Natural killer cell (primary cell): ENCODE data around the gene AOAH. TPM values are rescaled to one million over a fixed set of nuclear protein-coding genes. Genes with fewer than 3 reads are reported as not detected.

Source experiments
- ATAC-seq, 3 donors: fragments of 150-1000 bp in 2 of 3; fragments of 200-7000 bp in 1 of 3; cut with Tn5 transposase; 1 replicate in 1 of 3; 2 replicates in 2 of 3; pipeline ENCODE4 v1.10.0; 2021; ENCODE audit warnings: mild to moderate bottlenecking in 2 of 3, moderate library complexity in 2 of 3
- DNase-seq, 2 donors: peaks; one replicate each; pipeline versions ENCODE4 v3.0.0 to v3.0.0-alpha.2; 2013 to 2021; ENCODE audit warnings: mixed read lengths in 1 of 2
- H3K27ac ChIP-seq: one replicate; pipeline ENCODE4 v1.5.1; 2013; ENCODE audit warnings: mild to moderate bottlenecking, low read length
- H3K27me3 ChIP-seq: one replicate; pipeline ENCODE4 v1.6.1; 2013; ENCODE audit warnings: low read length; ENCODE audit not compliant: control insufficient read depth, insufficient read depth
- H3K36me3 ChIP-seq: one replicate; pipeline ENCODE4 v1.6.1; 2013; ENCODE audit warnings: low read length; ENCODE audit not compliant: control insufficient read depth, insufficient read depth
- H3K4me1 ChIP-seq: one replicate; pipeline ENCODE4 v1.6.1; 2013; ENCODE audit warnings: low read length; ENCODE audit not compliant: control insufficient read depth, insufficient read depth
- H3K4me3 ChIP-seq: one replicate; pipeline ENCODE4 v1.5.1; 2013; ENCODE audit warnings: low read length
- H3K9me3 ChIP-seq: one replicate; pipeline ENCODE4 v1.6.1; 2013; ENCODE audit warnings: low read length; ENCODE audit not compliant: control insufficient read depth, insufficient read depth
- H3K27ac Mint-ChIP-seq, 2 donors: one replicate each; pipeline ENCODE4 v1.8.0; 2022; ENCODE audit warnings: mild to moderate bottlenecking in 2 of 2, mixed read lengths in 2 of 2, moderate library complexity in 1 of 2
- H3K27me3 Mint-ChIP-seq, 2 donors: one replicate each; pipeline ENCODE4 v1.8.0; 2022; ENCODE audit warnings: low read depth in 2 of 2, mixed read lengths in 2 of 2
- H3K36me3 Mint-ChIP-seq: one replicate; pipeline ENCODE4 v1.8.0; 2022; ENCODE audit warnings: mixed read lengths
- H3K4me1 Mint-ChIP-seq, 2 donors: one replicate each; pipeline ENCODE4 v1.8.0; 2022; ENCODE audit warnings: mixed read lengths in 2 of 2
- H3K4me3 Mint-ChIP-seq: one replicate; pipeline ENCODE4 v1.8.0; 2022; ENCODE audit warnings: mild to moderate bottlenecking, moderate library complexity, mixed read lengths
- H3K9me3 Mint-ChIP-seq, 2 donors: one replicate each; pipeline ENCODE4 v1.8.0; 2022; ENCODE audit warnings: mixed read lengths in 2 of 2
- CTCF ChIP-seq: fragments of 200-600 bp; IDR thresholded peaks from one replicate; pipeline ENCODE4 v1.8.0; 2022; ENCODE audit warnings: antibody characterized with exemption
- WGBS: methylation state at CpG from one replicate; pipeline ENCODE4 v1.1.7; 2013; ENCODE audit warnings: missing lambda C conversion rate; ENCODE audit not compliant: insufficient coverage; 5-methylcytosine and 5-hydroxymethylcytosine counted together
- intact Hi-C: fragments of 100-400 bp; cut with micrococcal nuclease; formaldehyde crosslinking; loops from one replicate; pipeline ENCODE4 v1.14.2; 2022
- total RNA-seq, 4 donors: library from RNA; stranded (reverse); fragments of 120-200 nt in 1 of 4; gene quantifications; one replicate each; pipeline versions ENCODE4 v1.2.3 to v1.2.4, GENCODE V29; 2013 to 2022

AOAH gene
- total RNA-seq, 3 donors from 2014 or later (not counting 1 experiment from before 2014, with no cell fraction given), result 263 to 403 (median 312) TPM

GRCh38 chr7:36648441-36648840 is 75.9 kb downstream of the AOAH start:
- Histone ChIP-seq H3K4me3 (no peak overlapping the region), H3K9me3 (no peaks in the 10 kb centered on the region), H3K36me3 (peaks cover 65% of the 10 kb centered on the region), H3K27ac (no peak overlapping the region), H3K27me3 (no peaks in the 10 kb centered on the region), H3K4me1 (peaks cover 7% of the 10 kb centered on the region)
- no peak for TF ChIP-seq CTCF
- Mint-ChIP-seq H3K4me1 (peaks cover 76 to 82% of the 10 kb centered on the region in 2 donors), H3K4me3 (no peak overlapping the region), H3K36me3 (peaks cover 46% of the 10 kb centered on the region), H3K27me3 (no peaks in the 10 kb centered on the region), H3K27ac (peak overlapping the region; percentile 96 to 99), H3K9me3 (no peaks in the 10 kb centered on the region)
- DNase-seq, result no peak
- ATAC-seq, result no peak
- intact Hi-C loops, result no loop called here

- Mint-ChIP-seq H3K4me1 (peaks cover 78 to 81% of the 10 kb centered on the region in 2 donors), H3K27ac (peak overlapping the region; percentile 96 to 99), H3K9me3 (no peaks in the 10 kb centered on the region), H3K36me3 (peaks cover 25% of the 10 kb centered on the region), H3K4me3 (peak overlapping the region; percentile 31), H3K27me3 (no peaks in the 10 kb centered on the region)
- WGBS, result 91% methylated on average over 3 of the region's 4 CpGs
- ATAC-seq, result peak in 2 of 3 donors; percentile 20 to 24
- Histone ChIP-seq H3K4me1 (peaks cover 27% of the 10 kb centered on the region), H3K4me3 (no peak overlapping the region), H3K27ac (no peak overlapping the region), H3K27me3 (no peaks in the 10 kb centered on the region), H3K9me3 (no peaks in the 10 kb centered on the region), H3K36me3 (peaks cover 30% of the 10 kb centered on the region)
- DNase-seq, result no peak
- intact Hi-C loops, result no loop called here
- no peak for TF ChIP-seq CTCF
Measured at GRCh38 chr7:36644625-36645422, 79.5 kb downstream of the AOAH start.

- no peak for TF ChIP-seq CTCF
- Histone ChIP-seq H3K9me3 (no peaks in the 10 kb centered on the region), H3K36me3 (peaks cover 27% of the 10 kb centered on the region), H3K4me3 (no peak overlapping the region), H3K27me3 (no peaks in the 10 kb centered on the region), H3K27ac (peak overlapping the region; percentile 14), H3K4me1 (peaks cover 50% of the 10 kb centered on the region)
- intact Hi-C loops, result no loop called here
- H3K4me1 Mint-ChIP-seq, result peaks cover 96 to 99% of the 10 kb centered on the region in 2 donors
- 62% methylated on average over 3 of the region's 4 CpGs for WGBS
- H3K4me3 Mint-ChIP-seq, result peak overlapping the region; percentile 14
- peak overlapping the region; percentile 96 to 99 for H3K27ac Mint-ChIP-seq
- ATAC-seq (peak in 2 of 3 donors; percentile 31 to 51), DNase-seq (no peak)
- no peaks in the 10 kb centered on the region for H3K27me3 Mint-ChIP-seq
- H3K9me3 Mint-ChIP-seq, result no peaks in the 10 kb centered on the region
- peaks cover 27% of the 10 kb centered on the region for H3K36me3 Mint-ChIP-seq
Measured at GRCh38 chr7:36642414-36642813, 81.9 kb downstream of the AOAH start.
